Kidney capillary endothelial cell (primary cell): ENCODE data around the gene TRMT13.
"Not testable (repeated sequence)": the region's sequence is repeated elsewhere in the genome, so short reads cannot be mapped to it uniquely, and the experiment has no call there.

Source experiments
- DNase-seq: peaks from one replicate; pipeline ENCODE4 v3.0.0-alpha.2; 2018; ENCODE audit warnings: low spot score

Gene TRMT13

DNA sequence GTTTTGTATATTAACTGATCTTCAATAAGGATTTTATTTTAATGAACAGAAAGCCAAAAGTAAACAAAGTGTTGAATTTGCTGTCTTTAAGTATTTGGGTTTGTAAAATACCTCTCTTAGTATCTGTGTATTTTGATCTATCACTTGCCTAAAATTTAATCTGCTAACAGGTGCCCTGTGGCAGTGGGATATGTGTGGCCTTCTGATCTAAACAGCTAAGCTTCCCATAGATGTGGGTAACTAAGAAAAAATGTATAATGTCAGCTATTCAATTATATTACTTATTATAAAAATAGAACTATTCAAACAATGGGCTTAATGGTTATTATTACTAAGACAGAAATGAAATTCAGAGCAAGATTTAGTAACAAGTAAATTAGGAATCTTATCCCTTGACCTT, 29.9 kb downstream of the TRMT13 start:
- no peak for DNase-seq

DNA sequence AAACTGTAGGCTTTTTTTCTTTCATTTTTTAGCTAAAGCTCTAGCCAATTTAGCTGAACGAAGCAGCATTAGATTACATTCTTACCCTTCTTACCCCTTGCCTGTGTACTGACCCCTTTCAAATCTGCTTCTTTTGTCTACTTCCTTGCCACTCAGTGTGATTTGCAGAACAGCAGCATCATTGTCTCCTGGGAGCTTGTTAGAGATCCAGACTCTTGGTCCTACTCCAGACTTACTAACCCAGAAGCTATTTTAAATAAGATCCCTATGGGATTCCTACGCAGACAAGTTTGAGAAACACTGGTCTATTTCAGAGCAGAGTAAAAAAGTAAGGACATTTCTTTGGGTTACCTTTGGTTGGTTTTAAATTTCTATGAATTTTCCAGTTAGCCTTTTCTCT, 31.3 kb downstream of the TRMT13 start:
- DNase-seq, result no peak

DNA sequence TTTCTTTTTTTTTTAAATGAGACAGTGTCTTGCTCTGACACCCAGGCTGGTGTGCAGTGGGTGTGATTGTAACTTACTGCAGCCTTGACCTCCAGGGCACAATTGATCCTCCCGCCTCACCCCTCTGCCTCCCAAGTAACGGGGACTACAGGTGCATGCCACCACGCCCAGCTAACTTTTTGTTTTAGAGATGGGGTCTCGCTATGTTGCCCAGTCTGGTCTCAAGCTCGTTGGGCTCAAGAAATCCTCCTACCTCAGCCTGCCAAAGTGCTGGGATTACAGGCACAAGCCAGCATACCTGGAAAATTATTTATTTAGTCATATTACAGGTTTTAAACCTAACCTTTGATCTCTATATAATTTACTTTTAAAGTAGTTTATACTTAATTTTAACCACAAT, 31.7 kb downstream of the TRMT13 start:
- DNase-seq, result no peak

DNA sequence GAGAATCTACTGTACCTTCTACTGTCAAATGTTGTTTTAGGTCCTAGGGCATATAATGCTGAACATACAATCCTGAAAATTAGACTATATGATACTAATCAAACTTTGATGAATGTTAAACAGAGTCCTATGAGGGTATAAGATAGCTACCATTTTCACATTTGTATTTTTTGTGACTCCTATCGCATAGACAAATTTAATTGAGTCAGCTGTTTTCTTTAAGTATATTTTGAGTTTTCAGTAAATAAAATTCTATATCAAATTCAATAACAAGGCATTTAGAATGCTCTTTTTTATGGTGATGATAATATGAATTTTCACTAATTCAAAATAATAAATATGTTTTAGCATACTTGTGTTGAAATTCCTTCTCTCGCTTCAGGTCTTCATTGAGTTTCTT, 35.1 kb downstream of the TRMT13 start:
- DNase-seq, result no peak

DNA sequence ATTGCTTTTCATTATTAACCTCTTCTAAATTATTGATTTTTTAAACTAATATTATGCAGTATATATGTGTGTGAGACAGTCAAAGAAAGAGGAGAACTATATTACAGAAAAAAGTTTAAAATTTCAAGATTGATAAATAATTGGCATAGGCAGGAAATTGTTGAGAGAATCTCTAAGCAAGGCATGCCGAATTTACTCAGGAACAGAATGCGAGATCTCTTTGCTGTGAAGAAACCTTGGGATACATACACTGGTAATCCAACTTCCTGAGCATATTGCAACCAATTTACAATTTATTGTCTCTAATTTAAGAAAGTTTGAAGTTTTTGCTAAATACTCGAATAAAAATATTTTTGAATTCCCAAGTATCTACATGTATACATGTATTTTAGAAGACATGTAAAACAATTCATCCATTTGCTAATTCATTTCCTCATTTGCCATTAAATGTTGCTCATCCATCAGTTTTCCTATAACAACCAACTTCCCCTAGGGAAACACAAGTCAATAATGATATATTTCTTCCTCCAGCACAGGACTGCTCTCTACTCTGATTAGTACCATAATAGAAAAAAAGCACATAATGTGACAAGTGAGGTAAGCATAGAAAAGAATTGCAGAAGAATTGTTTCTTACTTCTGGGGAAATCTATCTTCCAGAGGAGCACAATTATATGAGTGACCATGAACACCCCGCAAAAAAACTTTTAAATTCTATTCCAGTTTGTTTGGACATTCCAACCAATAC, 44.5 kb downstream of the TRMT13 start:
- no peak for DNase-seq

DNA sequence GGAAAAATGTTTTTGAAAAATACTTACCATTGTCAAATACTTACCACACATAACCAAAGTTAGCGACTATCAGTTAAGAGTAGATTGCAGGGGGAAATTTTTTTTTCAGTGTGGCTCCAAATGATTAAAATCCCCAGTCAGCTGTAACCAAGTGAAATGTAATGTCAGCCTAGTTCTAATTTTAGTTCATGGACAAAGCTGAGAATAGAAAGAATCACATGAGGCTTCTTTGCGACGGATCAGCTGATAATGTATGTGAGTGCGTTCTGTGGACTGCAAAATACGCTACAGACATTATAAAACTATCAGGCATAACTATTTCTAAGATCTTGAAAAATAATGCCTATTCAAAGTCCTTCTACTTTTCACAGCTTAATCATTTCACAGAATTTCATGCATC, 45.1 kb downstream of the TRMT13 start, which contains the start of gene LRRC39:
Gene LRRC39, minus strand, starts transcription at position 166 of the 400 bp plus-strand sequence. CDS start 9,740 bp downstream, outside the sequence.
- no peak for DNase-seq

DNA sequence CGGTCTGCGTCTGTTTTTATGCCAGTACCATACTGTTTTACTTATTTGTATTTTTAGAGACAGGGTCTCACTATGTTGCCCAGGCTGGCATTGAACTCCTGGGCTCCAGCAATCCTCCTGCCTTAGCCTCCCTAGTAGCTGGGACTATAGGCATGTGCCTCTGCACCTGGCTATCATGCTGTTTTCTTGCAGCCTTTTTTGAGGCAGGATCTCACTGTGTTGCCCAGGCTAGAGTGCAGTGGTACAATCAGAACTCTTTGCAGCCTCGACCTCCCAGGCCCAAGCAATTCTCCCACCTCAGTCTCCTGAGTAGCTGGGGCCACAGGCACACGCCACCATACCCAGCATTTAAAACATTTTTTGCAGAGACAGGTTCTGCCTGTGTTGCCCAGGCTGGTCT, 50.4 kb downstream of the TRMT13 start:
- DNase-seq, result no peak

- no peak for DNase-seq
Measured at GRCh38 chr1:100184536-100184935, 51.6 kb downstream of the TRMT13 start.

DNA sequence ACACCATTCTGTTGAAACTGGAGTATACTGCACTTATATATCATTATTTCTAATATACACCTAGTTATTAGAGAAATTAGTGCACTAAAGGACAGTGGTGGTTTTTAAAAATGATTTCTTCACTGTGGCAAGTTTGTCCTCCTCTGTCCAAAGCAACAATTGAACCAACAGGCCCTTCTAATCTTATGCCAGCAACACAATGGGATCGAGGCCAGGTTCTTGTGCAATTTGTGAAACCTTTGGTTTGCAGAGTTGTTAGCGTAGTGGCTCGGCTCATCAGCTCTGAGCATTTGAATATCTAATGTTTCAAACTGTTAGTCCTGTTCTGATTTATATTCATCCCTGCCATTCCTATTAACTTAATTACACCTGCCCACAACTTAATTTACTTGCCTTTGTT, 54.9 kb downstream of the TRMT13 start:
- DNase-seq, result no peak

DNA sequence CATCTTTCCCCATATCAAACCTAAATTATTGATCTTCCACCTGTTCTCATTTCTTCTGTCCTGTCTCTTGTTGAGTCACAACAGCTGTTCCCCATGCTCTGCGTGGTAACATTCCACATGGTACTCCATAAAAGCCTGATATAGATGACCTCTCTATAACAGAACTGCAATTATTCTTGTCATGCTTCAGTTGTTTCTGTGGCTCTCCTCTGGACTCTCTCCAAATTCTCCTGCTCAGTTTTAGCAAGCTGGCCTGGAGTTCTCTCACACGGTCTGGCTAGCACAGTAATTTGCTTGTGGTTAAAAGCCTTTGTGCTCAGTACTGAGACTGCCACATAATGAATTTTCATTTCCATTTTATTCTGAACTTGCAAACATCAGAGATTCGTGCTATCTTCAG, 55.7 kb downstream of the TRMT13 start:
- DNase-seq, result no peak

- no peak for DNase-seq
Measured at GRCh38 chr1:100198596-100198995, 65.6 kb downstream of the TRMT13 start.

GRCh38 chr1:100200060-100200459, 67.1 kb downstream of the TRMT13 start:
- DNase-seq, result not testable (repeated sequence)
